Measurements from ENCODE around the gene LANCL3. TPM values are rescaled to one million over a fixed set of nuclear protein-coding genes. Genes with fewer than 3 reads are reported as not detected.

The LANCL3 gene
- polyA plus RNA-seq, 5 donors: 2.6 to 4.3 (median 4.0) TPM

GRCh38 chrX:37679230-37679629 lies 107.8 kb downstream of the LANCL3 start:
- DNase-seq: no peak

DNA sequence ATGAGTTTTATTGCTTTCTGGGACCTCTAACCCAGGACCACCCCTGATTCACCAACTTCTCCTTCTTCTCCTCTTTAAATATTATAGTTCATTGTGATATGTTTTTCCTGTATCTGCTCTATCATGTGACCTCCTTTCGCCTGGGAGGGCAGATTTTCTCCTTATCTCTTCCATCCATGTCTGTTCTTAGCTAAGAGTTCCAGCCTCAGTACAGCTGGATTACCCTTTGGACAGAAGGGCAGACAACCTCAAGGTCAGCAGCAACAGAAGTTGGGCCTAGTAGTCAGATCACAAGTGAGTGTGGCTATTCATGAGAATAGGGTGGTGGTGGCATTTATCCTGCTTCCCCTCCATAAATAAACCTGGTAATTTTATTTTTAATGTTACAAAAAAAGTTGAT lies 108.4 kb downstream of the LANCL3 start:
- DNase-seq: no peak

DNA sequence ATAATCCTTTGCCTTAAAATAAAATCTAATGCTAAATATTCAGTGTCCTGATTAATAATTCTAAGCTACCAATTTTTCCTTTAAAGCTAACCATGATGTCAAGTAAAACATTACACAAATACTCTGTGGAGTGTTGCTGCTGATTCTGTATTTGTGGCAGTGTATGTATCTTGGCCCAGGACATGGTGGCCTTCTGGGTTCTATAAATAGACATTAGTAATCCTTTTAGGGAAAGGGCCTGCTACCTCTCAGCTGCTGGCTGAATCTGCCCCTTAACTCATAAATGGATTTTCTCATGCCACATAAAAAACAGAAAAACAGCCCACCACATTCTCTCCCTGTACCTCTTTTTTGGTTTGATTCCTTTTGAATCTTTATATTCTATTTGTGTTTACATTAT lies 113.0 kb downstream of the LANCL3 start:
- no peak for DNase-seq

GRCh38 chrX:37684973-37685372 lies 113.5 kb downstream of the LANCL3 start:
- DNase-seq: no peak

DNA sequence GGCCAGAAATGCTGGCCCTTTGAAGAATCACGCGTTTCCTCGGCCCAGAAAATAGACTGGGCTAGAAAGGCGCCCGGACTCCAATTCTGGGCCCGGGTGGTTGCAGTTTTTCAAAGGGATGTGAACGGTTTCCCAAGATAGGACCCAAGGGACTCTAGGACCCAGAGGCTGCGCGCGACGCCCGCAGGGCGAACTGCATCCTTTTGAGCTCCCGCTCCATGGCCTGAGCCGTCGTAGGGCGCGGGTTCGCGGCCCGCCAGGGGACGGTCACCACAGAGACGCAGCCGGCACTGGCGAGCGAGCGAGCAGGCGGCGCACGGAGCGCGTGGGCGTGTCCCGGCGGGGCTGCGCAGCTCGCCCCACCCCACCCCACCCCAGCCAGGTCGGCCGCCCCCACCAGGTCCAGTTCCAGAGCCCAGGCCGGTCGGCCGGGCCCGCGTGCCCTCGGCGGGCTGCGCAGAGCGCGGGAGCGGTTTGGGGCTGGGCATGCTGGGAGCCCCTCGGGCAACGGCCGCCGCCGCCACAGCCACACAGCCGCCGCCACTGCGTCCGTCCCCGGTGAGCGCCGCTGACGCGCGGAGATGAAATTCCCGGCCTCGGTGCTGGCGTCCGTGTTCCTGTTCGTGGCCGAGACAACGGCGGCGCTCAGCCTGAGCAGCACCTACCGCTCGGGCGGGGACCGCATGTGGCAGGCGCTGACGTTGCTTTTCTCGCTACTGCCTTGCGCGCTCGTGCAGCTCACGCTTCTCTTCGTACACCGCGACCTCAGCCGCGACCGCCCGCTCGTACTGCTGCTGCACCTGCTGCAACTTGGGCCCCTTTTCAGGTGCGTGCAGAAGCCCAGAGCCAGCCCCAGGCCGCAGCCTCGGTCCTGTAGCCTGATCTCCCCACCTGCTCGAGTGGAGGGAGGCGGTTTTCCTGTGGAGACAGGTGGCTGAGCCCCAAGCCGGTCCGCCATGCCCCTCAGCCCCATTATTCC lies 114.2 kb downstream of the LANCL3 start, which contains the start of gene XK:
XK (plus strand) TSS at position 411 of the 979 bp plus-strand sequence; CDS start at position 582, 171 bp downstream.
- DNase-seq: no peak

- DNase-seq: no peak
Measured at GRCh38 chrX:37686369-37686995, 115.0 kb downstream of the LANCL3 start.

GRCh38 chrX:37686996-37687395 lies 115.5 kb downstream of the LANCL3 start:
- no peak for DNase-seq

DNA sequence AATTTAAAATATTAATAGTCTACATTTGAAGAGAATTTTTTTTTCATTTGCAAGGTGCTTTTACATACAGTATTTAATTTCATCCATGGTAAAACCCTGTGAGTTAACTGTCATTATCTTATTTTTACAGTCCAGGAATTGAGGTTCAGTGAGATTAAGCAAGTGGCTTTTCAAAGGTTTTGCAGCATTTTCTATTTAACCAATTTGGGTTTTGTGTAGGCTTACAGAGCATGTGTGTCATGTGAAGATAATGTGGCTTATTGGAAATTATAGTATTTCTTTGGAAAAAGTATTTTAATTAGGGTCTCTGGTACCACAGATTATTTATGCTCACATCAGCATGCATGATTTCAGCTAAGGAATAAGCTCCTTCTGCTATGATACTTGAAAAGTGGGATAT lies 118.7 kb downstream of the LANCL3 start:
- no peak for DNase-seq

DNA sequence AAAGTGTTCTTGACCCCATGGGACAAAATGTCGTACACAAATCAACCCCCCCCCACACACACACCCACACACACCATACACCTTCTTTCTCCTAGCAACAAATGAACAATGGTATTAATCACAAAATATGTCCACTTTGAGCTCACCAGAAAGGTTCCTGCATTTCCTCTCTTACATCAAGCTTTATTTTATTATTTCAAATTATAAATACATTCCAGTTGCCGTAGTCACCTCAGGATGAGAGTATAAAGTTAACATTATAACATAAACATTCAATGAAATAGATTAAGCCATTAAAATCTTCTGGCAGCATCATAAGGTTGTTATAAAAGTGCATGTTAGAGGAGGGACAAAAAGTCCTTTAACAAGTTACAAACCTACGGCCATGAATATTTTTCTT lies 121.5 kb downstream of the LANCL3 start:
- no peak for DNase-seq

DNA sequence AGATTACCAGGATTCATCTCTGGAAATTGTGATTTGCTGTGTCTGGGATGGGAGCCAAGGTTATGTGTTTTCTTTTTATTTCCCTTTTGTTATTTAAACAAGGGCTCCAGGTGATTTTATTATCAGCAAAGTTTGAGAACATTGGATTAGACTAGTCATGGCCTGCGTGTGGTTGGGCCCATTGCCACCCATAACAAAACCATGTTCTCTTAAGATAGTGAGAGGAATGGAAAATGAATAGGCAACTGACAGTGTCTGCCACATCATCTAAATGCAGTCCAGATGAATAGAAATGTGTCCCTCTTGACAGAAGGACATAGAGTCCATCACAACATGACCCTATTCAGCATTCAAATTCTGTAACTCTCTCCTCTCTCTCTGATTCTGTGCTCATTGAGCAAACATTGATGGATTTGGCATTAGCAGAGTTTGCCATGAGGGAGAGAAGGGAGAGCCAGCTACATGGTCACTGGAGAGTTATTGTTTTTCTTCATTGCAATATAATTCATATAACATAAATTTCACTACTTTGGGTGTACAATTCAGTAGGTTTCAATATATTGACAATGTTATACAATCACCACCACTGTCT lies 125.8 kb downstream of the LANCL3 start:
- no peak for DNase-seq

DNA sequence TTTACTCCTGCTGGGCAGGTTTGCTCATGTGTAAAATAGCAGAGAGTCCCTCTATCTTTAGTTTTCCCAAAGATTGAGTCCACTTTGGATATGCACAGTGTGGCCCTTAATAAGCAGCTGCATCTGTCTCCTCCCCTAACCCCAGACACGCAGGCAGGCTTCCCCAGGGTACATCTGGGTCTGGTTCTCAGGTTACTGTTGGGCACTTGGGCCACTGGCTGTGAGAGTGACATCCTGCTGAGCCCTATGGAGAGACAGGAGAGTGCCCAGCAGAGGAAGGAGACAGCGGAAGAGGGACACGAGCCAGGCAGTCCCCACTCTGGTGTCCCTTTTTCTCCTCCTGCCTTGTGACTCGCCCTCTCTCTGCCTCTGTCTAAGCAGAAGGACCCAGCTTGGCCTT lies 130.1 kb downstream of the LANCL3 start:
- DNase-seq: no peak

DNA sequence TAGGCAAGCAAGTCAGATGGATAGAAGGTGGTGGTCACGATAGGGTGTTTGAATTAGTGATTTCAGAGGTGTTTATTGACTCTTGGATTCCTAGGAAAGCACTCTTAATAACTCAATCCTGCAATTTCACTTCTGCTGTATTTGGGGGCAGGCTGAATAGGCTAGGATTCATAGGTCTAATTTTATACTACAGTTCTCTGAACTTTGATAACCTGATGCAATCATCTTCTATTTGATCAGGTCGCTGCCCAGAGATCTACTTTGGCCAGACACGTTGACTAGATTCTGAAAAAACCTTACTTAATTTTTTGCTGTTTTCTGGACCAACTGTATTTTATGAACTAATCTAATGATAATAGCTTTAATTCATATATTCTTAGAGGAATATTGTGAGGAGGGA lies 140.5 kb downstream of the LANCL3 start:
- DNase-seq: no peak

- DNase-seq: no peak
Measured at GRCh38 chrX:37712458-37712857, 141.0 kb downstream of the LANCL3 start.

DNA sequence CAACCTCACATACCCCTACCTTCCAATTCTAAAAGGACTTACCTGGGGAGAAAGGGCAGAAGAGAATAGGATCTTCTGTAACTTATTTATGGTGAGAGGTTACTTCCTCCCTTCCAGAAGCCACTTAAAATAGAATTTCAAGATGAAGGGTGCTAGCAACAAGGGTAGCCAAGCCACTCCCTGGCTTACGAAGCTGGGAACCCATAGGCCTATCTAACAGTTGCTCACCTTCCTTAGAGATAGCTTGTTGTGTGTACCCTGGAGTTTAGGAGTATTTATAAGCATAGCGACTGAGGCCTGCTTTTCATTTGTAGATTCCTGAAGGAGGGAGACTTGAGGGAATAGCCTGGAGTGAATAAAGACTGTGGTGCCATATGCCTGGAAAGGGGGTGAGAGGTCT lies 143.0 kb downstream of the LANCL3 start:
- no peak for DNase-seq

DNA sequence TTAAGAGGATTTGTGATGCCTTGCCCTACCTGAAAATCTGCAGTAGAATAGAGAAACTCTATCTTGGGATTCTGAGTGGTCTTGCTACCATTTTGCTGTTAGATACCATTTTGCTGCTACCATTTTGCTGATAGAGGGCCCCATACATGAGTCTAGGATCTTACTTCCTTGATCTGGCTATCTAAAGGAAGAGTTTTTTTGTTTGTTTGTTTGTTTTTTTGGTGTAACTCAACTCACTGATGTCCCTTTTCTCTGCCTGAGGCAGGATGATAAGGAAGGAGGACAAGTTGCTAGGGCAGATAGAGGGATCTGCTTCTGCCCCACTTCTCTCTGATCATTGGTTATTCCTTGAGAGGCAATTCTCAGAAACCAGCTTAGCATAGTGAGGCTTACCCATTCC lies 145.1 kb downstream of the LANCL3 start:
- DNase-seq: no peak

GRCh38 chrX:37717708-37718107 lies 146.2 kb downstream of the LANCL3 start:
- DNase-seq: no peak

DNA sequence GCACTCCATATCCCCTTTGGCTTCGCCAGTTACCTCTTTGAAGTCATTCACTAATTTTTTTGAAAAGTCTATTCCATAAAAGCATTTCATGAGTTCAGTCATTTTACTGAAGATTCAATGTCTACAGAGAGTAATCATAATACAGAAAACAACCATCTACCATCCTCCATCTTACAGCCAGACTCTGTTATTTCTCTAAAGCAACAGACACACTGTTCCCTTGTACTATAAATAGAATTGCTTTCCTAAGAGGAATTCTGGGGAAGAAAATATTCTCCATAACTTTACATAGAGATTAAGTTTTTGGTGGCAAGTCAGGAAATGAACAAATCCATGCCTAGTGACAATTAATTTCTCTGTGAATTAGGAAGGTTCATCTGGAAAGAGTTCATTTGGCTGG lies 151.1 kb downstream of the LANCL3 start:
- no peak for DNase-seq

DNA sequence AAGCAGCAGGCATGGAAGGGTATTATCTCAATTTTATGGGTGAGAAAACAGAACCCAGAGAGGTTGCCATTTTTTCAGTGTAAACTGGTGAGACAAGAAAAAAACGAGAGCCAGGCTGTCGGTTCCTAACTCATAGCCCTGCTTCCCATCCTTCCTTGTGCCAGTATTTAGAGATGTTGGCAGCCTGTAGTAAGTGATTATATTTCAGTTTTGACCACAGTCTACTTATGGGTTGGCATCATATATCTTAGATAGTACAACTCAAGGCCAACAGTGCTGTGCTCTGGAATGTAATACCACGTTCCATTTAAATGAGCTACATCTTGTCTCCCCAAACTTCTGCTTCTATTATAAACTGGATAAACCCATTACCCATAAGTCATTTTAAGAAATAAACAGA lies 154.9 kb downstream of the LANCL3 start:
- DNase-seq: no peak
